Activated naive CD4-positive, alpha-beta T cell treated with anti-CD3 and anti-CD28 coated beads, Interleukin-2, amount 50 U/mL, for 16 hours (primary cell): Measurements from ENCODE around the gene SPINK8.
A peak's percentile ranks its signal among the peaks of the same experiment; 100 is the strongest.

Experiments
- DNase-seq: peaks from one replicate; pipeline ENCODE4 v3.0.0-alpha.2; 2020

Gene SPINK8

DNA sequence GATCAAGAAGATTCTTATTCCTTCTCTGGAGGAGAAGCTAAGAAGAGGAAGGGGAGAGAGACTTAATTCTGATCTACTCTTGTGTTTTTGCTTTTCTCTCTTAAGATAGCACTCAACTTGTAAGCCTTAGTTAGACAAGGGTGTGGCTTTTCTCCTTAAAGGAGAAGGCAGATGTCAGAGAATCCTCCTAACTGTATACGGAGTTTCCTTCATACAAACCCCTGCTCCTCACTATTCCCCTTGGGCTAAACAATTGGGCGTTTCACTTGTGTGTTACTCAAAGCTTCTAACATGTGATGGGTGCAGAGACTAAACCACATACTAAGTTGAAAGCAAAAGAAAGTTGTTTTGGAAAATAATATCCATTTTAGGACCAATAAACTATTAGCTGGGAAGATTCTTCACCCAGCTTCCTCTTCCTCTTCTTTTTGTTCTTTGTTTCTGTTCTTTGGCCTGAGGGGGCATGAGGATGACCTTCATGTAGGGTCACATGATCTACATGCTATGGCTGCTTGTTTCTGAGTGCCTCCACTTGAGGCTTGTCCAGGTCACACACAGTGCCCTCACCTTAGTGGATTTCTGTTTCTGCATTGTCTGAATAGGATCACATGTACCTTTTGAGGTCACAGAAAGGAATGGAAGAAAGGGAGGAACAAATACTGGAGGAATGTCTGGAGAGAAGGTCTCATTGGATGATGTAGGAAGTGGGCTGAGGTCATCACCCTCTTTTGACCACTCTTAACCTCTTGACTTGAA lies 14.6 kb downstream of the SPINK8 start:
- DNase-seq, result no peak

DNA sequence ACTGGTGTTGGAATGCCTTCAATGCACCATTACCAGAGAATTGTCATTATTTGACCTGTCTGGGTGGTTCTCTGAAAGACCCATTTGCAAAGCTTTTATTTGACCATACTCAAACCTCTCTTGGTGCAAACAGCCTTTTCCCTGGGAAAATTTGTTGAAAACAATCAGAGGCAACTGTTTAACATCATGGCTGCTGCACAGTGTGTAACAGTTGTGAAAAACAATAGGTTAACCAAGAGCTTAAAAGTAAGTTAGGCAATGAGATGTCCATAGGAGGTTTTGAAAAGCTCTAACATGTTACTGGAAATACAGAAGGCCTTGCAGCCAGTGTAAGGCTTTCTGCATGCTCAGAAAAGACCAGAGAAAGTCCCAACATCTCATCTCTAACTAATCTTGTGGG lies 18.9 kb downstream of the SPINK8 start:
- no peak for DNase-seq

DNA sequence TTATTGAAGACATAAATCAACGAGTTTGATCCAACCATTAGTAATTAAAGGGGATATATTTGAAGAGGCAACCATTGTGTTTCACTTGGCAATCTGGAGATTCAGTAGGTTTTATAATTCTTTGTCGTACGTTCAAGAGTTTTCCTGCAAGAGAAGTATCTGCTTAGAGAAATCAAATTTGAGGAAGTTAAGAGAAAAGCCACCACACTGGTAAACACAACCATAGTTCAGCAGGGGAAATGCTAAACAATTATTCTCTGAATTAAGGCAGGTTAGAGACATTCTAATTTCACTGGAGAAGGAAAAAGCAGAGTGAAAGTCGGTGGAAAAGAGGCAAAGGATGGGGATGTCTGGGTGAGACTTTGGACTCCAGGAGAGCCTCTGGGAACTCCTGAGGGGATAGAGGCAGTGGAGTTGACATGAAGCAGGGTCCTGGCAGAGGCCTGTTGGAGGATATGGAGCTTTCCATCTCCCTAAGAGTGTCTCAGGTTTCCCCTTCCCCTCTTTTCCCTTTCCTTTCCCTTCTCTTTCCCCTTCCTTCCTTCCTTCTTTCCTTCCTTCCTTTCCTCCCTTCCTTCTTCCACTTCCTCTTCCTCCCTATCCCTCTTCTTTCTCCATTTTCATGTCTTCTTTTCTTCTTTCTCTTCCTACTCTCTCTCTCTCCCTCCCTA lies 26.5 kb downstream of the SPINK8 start:
- no peak for DNase-seq

DNA sequence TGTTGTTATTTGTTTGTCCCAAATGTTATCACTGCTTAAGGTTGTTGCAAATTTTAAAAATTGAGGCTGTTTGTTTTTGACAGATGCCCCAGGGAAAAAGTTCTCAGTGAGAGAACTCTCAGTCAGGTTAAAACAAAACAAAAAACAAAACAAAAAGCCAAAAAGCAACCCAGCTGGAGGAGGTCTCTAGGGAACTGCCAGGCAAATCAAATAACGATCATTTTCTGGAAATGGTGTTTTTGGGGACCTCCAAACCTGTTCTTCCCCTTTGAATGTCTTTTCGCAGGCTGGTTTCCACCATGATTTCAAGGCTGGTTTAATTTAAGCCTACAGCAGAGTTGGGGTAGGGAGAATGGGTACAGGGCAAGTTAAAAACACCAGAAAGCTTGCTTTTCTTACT lies 27.2 kb downstream of the SPINK8 start:
- DNase-seq, result no peak

- no peak for DNase-seq
Observed at GRCh38 chr3:48305396-48305795, 28.1 kb downstream of the SPINK8 start.

DNA sequence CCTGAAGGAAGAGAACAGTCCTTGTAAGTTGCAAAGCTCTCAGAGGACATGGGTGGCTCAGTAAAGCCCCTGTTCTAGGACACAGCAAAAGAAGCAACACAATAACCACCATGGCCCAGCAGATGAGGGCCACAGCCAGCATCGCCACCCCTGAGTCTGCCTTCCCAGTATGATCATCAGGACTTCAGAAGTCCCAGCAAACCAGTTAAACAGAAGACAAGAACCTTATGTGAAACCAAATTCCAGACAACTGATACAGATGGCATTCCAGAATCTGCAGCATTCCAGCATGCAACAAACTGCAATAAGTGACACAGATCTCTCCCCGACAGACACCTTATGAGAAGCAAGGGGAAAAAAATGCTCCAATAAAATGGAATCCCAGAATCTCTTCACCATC lies 30.4 kb downstream of the SPINK8 start:
- DNase-seq, result no peak

- DNase-seq, result no peak
Observed at GRCh38 chr3:48301800-48302166, 31.7 kb downstream of the SPINK8 start.

GRCh38 chr3:48301020-48301799 lies 32.3 kb downstream of the SPINK8 start, which contains the start of gene NME6:
TSS of gene NME6 (minus strand) at chr3:48301367.
- peak; percentile 92 for DNase-seq

GRCh38 chr3:48299746-48300712 lies 33.4 kb downstream of the SPINK8 start:
- peak; percentile 16 for DNase-seq

DNA sequence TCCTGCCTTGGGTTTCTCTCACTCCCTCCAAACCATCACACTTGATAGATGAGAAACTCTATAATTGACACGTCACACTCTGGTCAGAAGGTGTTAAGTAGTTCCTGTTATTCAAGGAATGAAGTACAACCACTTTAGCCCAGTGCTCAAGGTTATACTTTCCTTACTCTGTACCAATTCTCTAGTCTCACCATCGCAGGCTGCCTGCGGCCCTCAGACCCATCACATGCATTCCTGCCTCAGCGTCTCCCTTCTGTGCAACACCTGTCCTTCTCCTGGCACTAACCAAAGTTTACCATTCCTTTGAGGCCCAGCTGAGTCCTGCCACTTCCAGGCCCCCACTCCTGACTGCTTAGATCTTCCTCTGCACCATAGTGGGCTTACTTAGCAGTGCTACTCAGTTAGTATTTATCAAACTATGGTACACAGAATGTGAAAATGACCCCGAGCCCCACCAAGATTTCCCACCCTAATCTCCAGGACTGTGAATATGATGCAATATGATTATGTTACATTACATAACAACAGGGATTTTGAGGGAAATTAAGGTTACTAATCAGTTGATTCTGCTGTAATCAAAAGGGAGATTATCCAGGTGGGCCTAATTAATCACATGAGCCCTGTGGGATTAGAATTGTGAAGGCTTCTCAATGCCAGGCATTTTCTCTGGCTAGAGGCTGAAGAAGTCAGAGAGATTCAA lies 36.2 kb downstream of the SPINK8 start:
- no peak for DNase-seq

DNA sequence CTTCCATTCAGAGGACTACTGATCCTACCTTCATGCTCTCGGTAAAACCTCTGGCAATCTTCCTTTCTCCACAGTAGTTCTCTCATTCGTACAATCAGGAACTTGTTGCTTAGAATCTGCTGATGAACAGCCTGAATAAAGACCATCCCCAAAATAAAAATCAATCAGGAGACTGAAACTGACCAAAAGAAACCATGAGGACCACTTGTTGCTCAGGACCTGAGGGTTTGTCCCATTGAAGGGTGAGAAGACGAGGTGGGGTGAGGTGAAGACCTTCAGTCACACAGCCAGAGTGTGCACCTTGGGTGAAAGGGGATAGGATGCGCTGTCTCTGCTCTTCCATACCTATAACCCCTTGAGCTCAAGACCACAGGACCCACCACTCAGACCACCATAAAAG lies 36.8 kb downstream of the SPINK8 start:
- no peak for DNase-seq

DNA sequence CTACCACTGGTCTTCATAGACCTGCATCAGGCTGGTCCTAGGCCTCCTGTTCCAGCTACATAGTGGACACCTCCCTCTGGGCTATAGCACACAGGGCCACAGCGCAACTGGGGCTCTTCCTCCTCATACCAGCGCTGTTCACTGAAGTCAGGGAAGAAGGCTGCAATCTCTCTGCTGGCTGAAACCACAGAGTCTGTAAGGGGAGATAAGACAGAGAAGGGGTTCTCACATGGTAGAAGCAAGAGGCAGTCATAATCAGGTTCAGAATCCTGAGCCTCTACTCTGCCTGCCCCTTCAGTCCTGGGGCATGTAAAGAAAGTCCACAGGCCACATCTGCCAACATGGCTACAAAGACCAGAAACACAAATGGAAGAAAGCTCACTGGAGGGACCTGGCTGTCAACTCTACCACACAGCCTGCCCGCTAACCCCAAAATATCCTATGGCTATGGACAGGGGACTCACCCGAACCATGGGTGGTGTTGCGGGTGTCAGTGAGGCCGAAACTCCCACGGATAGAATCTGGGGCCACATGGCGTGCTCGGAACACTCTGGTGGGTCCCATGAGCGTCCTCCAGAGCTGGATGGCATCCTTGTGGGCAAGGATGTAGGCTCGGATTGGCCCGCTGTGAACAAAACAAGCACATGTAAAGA lies 38.7 kb downstream of the SPINK8 start:
- no peak for DNase-seq

- DNase-seq, result no peak
Observed at GRCh38 chr3:48289659-48290058, 43.8 kb downstream of the SPINK8 start.

GRCh38 chr3:48287034-48287433 lies 46.4 kb downstream of the SPINK8 start:
- no peak for DNase-seq

- DNase-seq, result no peak
Observed at GRCh38 chr3:48286308-48286707, 47.2 kb downstream of the SPINK8 start.

DNA sequence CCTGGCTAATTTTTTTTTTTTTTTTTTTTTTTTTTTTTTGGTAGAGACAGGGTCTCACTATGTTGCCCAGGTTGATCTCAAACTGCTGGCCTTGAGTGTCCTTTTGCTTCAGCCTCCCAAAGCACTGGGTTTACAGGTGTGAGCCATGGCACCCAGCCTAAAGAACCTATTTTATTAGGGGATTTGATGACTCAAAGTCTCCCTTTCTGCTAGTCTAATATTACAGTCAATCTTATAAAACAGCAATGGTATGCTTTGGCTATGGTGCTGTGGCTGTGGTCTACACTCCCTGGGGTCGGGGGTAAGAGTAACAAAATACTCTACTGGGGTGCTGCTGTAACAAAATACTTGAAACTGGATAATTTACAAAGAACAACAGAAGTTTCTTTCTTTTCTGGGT lies 47.8 kb downstream of the SPINK8 start:
- DNase-seq, result no peak

DNA sequence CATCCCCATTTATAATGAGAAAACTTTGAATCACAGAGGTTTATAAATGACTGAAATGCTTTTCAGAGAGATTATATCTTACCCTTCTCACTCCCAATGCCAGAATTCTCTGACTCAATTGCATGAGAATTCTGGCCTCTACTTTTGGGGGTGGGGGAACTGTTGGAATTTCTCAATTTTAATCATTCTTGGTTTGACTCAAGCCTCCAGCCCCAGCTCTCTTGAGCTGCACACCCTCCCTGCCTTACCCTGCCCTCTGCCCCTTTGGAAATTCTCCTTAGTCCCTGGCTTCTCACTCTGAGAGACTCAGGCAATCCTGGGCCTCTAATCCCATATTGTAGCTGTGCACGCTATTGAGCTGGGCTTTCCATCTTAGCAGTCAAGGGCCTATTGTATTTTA lies 48.3 kb downstream of the SPINK8 start:
- no peak for DNase-seq

DNA sequence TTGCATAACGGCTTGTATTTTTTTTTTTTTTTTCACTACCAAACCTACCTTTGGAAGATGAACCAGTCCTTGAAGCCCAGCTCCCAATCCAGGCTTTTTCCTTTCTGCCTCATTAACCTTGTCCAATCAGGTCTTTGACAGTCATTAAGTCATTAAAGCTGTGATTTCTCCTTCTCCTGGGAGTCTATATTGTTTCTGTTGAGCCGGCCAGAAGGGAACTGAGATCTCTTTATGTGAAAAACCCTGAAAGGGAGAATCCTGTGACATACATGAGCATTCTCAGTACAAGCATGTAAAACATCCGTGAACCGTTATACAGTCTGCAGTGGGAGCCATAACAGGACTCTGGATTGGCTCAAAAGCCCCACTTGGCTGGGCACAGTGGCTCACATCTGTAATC lies 52.6 kb downstream of the SPINK8 start:
- DNase-seq, result no peak

- DNase-seq, result no peak
Observed at GRCh38 chr3:48278884-48279559, 54.4 kb downstream of the SPINK8 start.

DNA sequence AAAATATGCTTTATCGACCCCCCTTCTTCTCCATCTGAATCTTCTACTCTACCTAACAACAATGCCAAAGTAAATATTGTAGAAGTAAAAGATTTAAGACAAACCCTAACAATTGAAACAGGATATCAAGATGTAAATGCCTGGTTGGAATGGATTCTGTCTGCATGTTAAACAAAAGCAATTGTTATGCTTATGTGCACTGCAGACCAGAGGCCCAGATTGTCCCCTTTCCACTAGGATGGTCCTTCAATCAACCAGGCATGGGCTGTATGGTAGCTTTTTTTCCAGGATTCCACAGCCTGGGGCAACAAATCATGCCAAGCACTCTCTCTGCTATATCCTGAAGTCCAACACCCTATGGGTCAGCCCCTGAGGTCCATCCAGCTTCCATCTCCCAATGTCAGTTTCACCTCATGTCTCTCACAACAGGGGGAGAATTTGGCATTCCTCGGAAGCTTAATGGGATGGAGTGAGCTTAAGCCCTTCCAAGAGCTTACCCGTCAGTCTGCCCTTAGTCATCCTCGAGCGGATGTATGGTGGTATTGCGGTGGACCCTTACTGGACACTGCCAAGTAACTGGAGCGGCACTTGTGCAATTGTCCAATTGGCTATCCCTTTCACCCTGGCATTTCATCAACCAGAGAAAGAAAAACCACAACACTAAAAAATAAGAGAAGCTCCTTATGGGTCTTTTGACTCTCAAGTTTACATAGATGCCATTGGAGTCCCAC lies 56.4 kb downstream of the SPINK8 start:
- no peak for DNase-seq
